Measurements from ENCODE around the gene TIGD1.

GRCh38 chr2:232551250-232551638, 887 bp upstream of the TIGD1 start:
- no peak for TF ChIP-seq CTCF (IDR thresholded peaks at IDR 0.05)
- no peak for TF ChIP-seq POLR2A (IDR thresholded peaks at IDR 0.05)
- TF ChIP-seq POLR2AphosphoS5 (IDR thresholded peaks at IDR 0.05): no peak
- TF ChIP-seq EP300 (IDR thresholded peaks at IDR 0.05): no peak
